Prostate gland (tissue), 2 donors: Measurements from ENCODE around the gene OPTN. TPM values are rescaled to one million over a fixed set of nuclear protein-coding genes. Genes with fewer than 3 reads are reported as not detected.

Source experiments
- DNase-seq: peaks from one replicate; pipeline ENCODE4 v3.0.0-alpha.2; 2019; ENCODE audit warnings: low spot score
- H3K27ac ChIP-seq, 2 donors: fragments of 200-600 bp; sonication (generic); 2 replicates each; pipeline ENCODE4 v1.5.1; 2017 to 2019
- H3K27me3 ChIP-seq: fragments of 200-600 bp; sonication (generic); replicated peaks from 2 replicates; pipeline ENCODE4 v1.5.1; 2019; ENCODE audit not compliant: insufficient read depth
- H3K36me3 ChIP-seq, 2 donors: fragments of 200-600 bp; sonication (generic); 1 replicate in 1 of 2; 2 replicates in 1 of 2; pipeline versions ENCODE4 v1.5.1 to v1.8.1; 2017 to 2019
- H3K4me1 ChIP-seq: fragments of 200-600 bp; sonication (generic); replicated peaks from 2 replicates; pipeline ENCODE4 v1.5.1; 2019
- H3K4me3 ChIP-seq, 2 donors: fragments of 200-600 bp; sonication (generic); 2 replicates each; pipeline ENCODE4 v1.5.1; 2017 to 2019
- H3K9me3 ChIP-seq: fragments of 200-600 bp; sonication (generic); 2 replicates; pipeline ENCODE4 v1.5.1; 2017
- POLR2A ChIP-seq: fragments of 450-650 bp; IDR thresholded peaks from one replicate; pipeline ENCODE4 v1.6.1; 2016; ENCODE audit warnings: antibody characterized with exemption, mild to moderate bottlenecking
- POLR2AphosphoS5 ChIP-seq: sonication (generic); formaldehyde crosslinking; IDR thresholded peaks from one replicate; pipeline ENCODE4 v1.6.1; 2017; ENCODE audit warnings: antibody characterized with exemption
- WGBS: methylation state at CpG from one replicate; pipeline ENCODE4 v1.1.5; 2018; 5-methylcytosine and 5-hydroxymethylcytosine counted together
- intact Hi-C: fragments of 100-400 bp; cut with DNase I; formaldehyde crosslinking; loops from one replicate; pipeline ENCODE4 v1.14.2; 2022
- total RNA-seq, 2 donors: library from RNA; depleted of rRNA; stranded (reverse); fragments of >200 nt; gene quantifications; one replicate each; pipeline ENCODE4 v1.1.0, GENCODE V29; 2016
- TF ChIP-seq, protein P1 (sequence below), 4 experiments: fragments of 200-600 bp in 2 of 4; fragments of 450-650 bp in 2 of 4; sonication (generic) in 2 of 4; IDR thresholded peaks; 1 replicate in 3 of 4; 2 replicates in 1 of 4; pipeline ENCODE4 v1.5.1; 2016 to 2019; ENCODE audit warnings: antibody characterized with exemption in 4 of 4, mild to moderate bottlenecking in 2 of 4, moderate library complexity in 2 of 4

The OPTN gene
- total RNA-seq, 2 donors from 2014 or later: 19.2 to 69.9 TPM

DNA sequence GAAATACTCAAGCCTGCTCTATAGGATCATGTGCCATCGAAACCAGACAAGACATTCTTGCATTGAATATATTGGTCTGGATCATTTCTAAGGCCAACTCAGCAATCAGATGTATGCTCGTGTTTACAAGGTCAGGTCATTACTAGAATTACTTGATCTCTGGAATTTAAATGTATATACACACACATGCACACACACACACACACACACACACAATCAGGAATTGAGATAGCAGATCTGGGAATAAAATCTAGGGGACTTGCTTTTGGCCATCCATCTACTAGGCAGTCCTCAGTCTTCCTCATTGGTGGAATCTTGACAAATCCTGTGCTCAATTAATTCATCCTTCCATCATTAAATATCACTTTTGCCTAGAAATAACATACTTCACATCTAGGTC is 3.6 kb downstream of the OPTN start:
- no peak overlapping the region for H3K27ac ChIP-seq
- intact Hi-C loops: no loop called here
- H3K4me1 ChIP-seq: no peaks in the 10 kb centered on the region
- no peak overlapping the region for H3K4me3 ChIP-seq
- no peaks in the 10 kb centered on the region for H3K36me3 ChIP-seq
- DNase-seq: no peak
- 100% methylated on average over 2 of the region's 2 CpGs for WGBS
- TF ChIP-seq POLR2AphosphoS5 (no peak), POLR2A (no peak)
- TF ChIP-seq, protein P1, sequence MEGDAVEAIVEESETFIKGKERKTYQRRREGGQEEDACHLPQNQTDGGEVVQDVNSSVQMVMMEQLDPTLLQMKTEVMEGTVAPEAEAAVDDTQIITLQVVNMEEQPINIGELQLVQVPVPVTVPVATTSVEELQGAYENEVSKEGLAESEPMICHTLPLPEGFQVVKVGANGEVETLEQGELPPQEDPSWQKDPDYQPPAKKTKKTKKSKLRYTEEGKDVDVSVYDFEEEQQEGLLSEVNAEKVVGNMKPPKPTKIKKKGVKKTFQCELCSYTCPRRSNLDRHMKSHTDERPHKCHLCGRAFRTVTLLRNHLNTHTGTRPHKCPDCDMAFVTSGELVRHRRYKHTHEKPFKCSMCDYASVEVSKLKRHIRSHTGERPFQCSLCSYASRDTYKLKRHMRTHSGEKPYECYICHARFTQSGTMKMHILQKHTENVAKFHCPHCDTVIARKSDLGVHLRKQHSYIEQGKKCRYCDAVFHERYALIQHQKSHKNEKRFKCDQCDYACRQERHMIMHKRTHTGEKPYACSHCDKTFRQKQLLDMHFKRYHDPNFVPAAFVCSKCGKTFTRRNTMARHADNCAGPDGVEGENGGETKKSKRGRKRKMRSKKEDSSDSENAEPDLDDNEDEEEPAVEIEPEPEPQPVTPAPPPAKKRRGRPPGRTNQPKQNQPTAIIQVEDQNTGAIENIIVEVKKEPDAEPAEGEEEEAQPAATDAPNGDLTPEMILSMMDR (IDR thresholded peaks at IDR 0.05): no peak
- no peaks in the 10 kb centered on the region for H3K9me3 ChIP-seq
- H3K27me3 ChIP-seq: no peaks in the 10 kb centered on the region

DNA sequence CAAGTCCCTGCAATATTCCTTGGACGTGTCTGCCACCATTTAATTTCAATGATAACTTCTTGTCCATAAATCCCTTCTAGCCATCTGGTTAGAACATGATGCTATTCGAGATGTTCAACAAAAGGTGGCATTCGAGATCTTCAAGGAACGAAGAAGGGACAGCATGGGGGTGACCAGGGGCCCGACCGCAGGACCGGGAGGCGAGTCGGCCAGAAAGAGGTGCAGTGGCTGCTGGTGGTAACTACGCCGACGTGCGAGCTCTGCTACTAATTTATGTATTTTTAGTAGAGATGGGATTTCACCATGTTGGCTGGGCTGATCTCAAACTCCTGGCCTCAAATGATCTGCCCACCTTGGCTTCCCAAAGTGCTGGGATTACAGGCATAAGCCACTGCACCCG is 4.7 kb downstream of the OPTN start:
- no peak overlapping the region for H3K4me3 ChIP-seq
- no peaks in the 10 kb centered on the region for H3K36me3 ChIP-seq
- intact Hi-C loops: no loop called here
- no peaks in the 10 kb centered on the region for H3K9me3 ChIP-seq
- TF ChIP-seq, protein P1 (IDR thresholded peaks at IDR 0.05): no peak
- TF ChIP-seq POLR2A (no peak), POLR2AphosphoS5 (no peak)
- no peaks in the 10 kb centered on the region for H3K27me3 ChIP-seq
- no peak overlapping the region for H3K27ac ChIP-seq
- DNase-seq: no peak
- no peaks in the 10 kb centered on the region for H3K4me1 ChIP-seq
- WGBS: 97% methylated on average over 14 of the region's 14 CpGs

DNA sequence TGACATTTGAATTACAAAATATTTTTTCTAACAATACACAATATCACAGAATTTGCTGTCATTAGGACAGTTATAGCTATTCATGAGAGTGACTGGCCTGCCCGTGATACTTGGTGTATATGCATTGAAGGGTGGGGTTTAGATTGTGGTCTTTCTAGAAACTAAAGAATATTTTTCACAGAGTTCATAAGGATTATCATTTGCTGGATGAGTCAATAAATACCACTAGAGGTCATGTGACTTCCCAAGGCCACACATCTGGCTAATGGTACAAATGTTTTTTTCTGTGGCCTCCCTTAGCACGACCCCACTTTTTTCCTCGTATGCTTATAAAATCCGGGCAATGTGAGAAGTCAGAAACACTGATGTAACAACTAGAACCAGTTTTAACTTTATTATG is 5.2 kb downstream of the OPTN start:
- Histone ChIP-seq H3K4me1 (no peaks in the 10 kb centered on the region), H3K36me3 (no peaks in the 10 kb centered on the region), H3K9me3 (no peaks in the 10 kb centered on the region), H3K27ac (no peak overlapping the region), H3K27me3 (no peaks in the 10 kb centered on the region), H3K4me3 (no peak overlapping the region)
- intact Hi-C loops: no loop called here
- DNase-seq: no peak
- 75% methylated on average over 4 of the region's 4 CpGs for WGBS
- TF ChIP-seq POLR2A (no peak), POLR2AphosphoS5 (no peak)
- TF ChIP-seq, protein P1 (IDR thresholded peaks at IDR 0.05): no peak

DNA sequence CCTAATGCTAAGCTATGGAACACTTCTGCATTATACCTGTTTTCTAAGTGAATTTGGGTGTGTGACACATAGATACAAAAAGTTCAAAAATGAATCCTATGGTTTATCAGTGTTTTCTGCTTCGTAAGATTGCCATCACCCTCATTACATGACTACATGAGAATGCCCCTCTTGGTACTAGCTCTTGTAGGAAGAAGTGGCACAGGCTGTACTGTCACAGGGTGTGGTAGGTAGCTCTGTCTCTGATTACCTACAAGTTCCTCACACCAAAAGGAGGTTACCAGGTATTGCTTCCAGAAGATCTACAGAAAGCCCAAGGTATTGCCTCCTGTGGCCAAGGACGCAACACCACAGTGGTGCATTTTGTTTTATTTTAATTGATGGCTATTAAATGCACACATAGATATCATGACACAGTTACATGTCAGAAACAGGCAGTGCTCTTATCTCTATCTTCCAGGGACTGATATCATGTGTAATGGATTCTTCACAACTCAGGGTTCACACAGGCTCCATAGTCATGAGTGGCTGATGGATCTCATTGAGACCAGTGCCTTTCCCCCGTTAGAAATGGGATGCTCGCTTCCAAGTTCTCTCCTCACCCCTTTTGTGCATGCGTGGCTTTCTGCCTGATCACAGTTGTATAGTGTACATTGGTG is 6.6 kb downstream of the OPTN start:
- no peak for DNase-seq

DNA sequence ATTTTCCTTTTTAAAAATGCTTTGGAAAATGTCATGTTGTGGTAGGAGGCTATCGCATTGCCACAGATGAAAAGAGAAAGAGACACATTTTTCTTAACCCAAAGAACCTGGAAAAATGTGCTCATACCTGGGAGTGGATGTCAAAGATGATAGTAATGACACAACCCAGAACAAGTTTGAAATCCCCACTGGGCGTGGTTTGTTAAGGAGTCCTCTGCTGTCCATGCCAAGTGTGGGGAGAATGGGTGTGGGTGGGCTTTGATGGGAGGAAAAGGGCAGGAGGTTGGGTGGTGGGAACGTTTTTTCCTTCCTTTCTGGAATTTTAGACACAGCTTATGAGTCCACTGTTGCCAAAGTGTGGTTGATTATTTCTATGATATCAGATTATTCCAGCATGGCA is 10.9 kb downstream of the OPTN start:
- no peak for TF ChIP-seq POLR2A
- TF ChIP-seq POLR2AphosphoS5: no peak
- WGBS: 82% methylated on average over 3 of the region's 3 CpGs
- Histone ChIP-seq H3K9me3 (no peaks in the 10 kb centered on the region), H3K4me1 (no peaks in the 10 kb centered on the region), H3K4me3 (no peak overlapping the region), H3K27ac (no peak overlapping the region), H3K27me3 (no peaks in the 10 kb centered on the region), H3K36me3 (no peaks in the 10 kb centered on the region)
- DNase-seq: no peak
- intact Hi-C loops: no loop called here

More for the DNA sequence above, 6.6 kb downstream of the OPTN start:
- no peak overlapping the region for H3K27ac ChIP-seq
- no peaks in the 10 kb centered on the region for H3K27me3 ChIP-seq
- H3K4me1 ChIP-seq: no peaks in the 10 kb centered on the region
- no peaks in the 10 kb centered on the region for H3K36me3 ChIP-seq
- no peak overlapping the region for H3K4me3 ChIP-seq
- no peak for TF ChIP-seq POLR2A
- TF ChIP-seq POLR2AphosphoS5: no peak
- intact Hi-C loops: no loop called here
- H3K9me3 ChIP-seq: no peaks in the 10 kb centered on the region
- 98% methylated on average over 5 of the region's 5 CpGs for WGBS

DNA sequence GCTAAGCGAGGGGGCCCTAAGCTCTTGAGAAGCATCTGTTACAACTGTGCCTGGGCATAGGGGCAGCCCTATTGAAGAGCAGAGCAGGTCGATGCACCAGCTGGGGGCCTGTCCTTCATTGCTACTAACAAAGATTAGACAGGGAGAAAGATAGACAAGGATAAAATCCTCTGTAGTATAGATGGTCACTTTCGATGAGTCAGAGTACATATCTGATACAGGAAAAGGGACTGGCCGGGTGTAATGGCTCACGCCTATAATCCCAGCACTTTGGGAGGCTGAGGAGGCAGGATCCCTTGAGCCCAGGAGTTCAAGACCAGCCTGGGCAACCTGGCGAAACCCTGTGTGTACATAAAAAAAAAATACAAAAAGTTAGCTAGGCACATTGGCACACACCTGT is 13.6 kb downstream of the OPTN start:
- no peaks in the 10 kb centered on the region for H3K27me3 ChIP-seq
- no peaks in the 10 kb centered on the region for H3K36me3 ChIP-seq
- H3K27ac ChIP-seq: no peak overlapping the region
- no peaks in the 10 kb centered on the region for H3K9me3 ChIP-seq
- TF ChIP-seq, protein P1 (IDR thresholded peaks at IDR 0.05): no peak
- no peak for TF ChIP-seq POLR2AphosphoS5
- no peak overlapping the region for H3K4me3 ChIP-seq
- DNase-seq: no peak
- 87% methylated on average over 6 of the region's 6 CpGs for WGBS
- no peaks in the 10 kb centered on the region for H3K4me1 ChIP-seq
- intact Hi-C loops: no loop called here
